ENCODE data around the gene ITGB5.

The ITGB5 gene

DNA sequence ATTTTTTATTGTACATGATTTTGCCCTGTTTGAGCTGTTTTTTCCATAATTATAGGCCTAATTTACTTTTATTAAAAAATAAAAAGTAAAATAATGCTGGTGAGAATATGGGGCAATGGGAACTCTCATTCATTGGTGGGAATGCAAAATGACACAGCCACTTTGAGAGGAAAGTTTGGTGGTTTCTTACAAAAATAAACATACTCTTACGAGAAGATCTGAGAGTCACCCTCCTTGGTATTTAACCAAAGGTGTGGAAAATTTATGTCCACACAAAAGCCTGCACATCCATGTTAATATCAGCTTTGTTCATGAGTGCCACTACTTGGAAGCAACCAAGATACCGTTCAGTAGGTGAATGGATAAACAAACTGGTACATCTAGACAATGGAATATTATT is 37.6 kb upstream of the ITGB5 start:
- H2AFZ ChIP-seq (ENCODE audit: low read depth, low read length) = no peak overlapping the region
- H3K4me1 ChIP-seq (ENCODE audit: low read length) = peaks cover 26% of the 10 kb centered on the region
- no peak overlapping the region for H3K9ac ChIP-seq (ENCODE audit: low read length)
- H3K27me3 ChIP-seq (ENCODE audit: low read depth, low read length) = peaks cover 5% of the 10 kb centered on the region
- H3K4me2 ChIP-seq (ENCODE audit: low read length) = no peak overlapping the region
- H3K27ac ChIP-seq (ENCODE audit: low read length) = no peak overlapping the region
- H4K20me1 ChIP-seq (ENCODE audit: insufficient read depth, low read length) = no peaks in the 10 kb centered on the region
- H3K79me2 ChIP-seq (ENCODE audit: low read length) = no peaks in the 10 kb centered on the region
- no peak overlapping the region for H3K4me3 ChIP-seq (ENCODE audit: low read length)
- no peaks in the 10 kb centered on the region for H3K9me3 ChIP-seq (ENCODE audit: insufficient read depth, low read length)
- TF ChIP-seq, protein P1, sequence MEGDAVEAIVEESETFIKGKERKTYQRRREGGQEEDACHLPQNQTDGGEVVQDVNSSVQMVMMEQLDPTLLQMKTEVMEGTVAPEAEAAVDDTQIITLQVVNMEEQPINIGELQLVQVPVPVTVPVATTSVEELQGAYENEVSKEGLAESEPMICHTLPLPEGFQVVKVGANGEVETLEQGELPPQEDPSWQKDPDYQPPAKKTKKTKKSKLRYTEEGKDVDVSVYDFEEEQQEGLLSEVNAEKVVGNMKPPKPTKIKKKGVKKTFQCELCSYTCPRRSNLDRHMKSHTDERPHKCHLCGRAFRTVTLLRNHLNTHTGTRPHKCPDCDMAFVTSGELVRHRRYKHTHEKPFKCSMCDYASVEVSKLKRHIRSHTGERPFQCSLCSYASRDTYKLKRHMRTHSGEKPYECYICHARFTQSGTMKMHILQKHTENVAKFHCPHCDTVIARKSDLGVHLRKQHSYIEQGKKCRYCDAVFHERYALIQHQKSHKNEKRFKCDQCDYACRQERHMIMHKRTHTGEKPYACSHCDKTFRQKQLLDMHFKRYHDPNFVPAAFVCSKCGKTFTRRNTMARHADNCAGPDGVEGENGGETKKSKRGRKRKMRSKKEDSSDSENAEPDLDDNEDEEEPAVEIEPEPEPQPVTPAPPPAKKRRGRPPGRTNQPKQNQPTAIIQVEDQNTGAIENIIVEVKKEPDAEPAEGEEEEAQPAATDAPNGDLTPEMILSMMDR (IDR thresholded peaks at IDR 0.05; ENCODE audit: low read depth, low read length) = no peak
- TF ChIP-seq EZH2phosphoT487 (IDR thresholded peaks at IDR 0.05; ENCODE audit: low read depth) = no peak
- H3K36me3 ChIP-seq (replicated peaks; ENCODE audit: low read depth, low read length) = no peaks in the 10 kb centered on the region

DNA sequence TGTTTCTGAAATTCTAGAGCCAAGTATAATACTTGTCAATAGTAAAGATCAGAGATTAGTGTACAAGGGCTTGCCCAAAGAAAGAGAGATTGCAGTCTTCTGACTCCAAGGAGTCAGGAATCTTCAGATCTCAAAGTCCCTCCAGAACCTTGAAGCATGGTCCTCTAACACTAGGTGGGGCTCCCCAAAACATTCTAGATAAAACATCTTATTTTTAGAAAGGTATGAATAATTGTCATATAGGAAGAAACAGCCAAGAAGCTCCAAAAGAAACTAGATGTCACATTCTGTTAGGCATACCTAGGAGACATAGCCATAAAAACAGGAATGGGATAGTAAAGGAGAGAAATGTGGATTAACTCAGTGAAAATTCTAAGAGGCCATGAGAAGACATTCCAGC is 36.7 kb upstream of the ITGB5 start:
- Histone ChIP-seq H2AFZ (ENCODE audit: low read depth, low read length) (no peak overlapping the region), H3K27ac (ENCODE audit: low read length) (no peak overlapping the region), H3K9me3 (ENCODE audit: insufficient read depth, low read length) (no peaks in the 10 kb centered on the region), H3K36me3 (replicated peaks; ENCODE audit: low read depth, low read length) (no peaks in the 10 kb centered on the region), H4K20me1 (ENCODE audit: insufficient read depth, low read length) (no peaks in the 10 kb centered on the region), H3K9ac (ENCODE audit: low read length) (no peak overlapping the region), H3K4me3 (ENCODE audit: low read length) (no peak overlapping the region), H3K79me2 (ENCODE audit: low read length) (no peaks in the 10 kb centered on the region), H3K27me3 (ENCODE audit: low read depth, low read length) (no peaks in the 10 kb centered on the region), H3K4me2 (ENCODE audit: low read length) (no peak overlapping the region), H3K4me1 (ENCODE audit: low read length) (peaks cover 26% of the 10 kb centered on the region)
- TF ChIP-seq EZH2phosphoT487 (IDR thresholded peaks at IDR 0.05; ENCODE audit: low read depth) = no peak
- TF ChIP-seq, protein P1 (IDR thresholded peaks at IDR 0.05; ENCODE audit: low read depth, low read length) = peak; percentile 29; the same call in 1 of the 2 replicates

DNA sequence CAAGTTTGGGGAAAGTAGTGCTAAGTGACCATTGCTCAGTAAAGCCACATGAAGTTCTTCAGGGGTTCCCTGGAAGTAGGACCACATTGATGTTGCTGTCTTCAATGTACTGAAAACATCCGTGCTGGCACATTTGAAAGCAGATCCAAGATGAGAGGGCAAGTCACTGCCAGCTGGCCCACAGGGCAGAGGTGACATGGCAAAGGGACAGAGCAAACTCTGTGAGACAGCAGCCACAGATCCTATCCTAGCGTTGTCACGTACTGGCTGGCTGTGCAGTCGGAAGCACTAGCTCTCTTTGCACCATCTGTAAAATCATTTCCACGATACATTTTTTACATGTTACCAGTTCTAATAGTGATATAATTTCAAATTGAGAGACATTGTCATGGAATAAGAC is 33.6 kb upstream of the ITGB5 start:
- H4K20me1 ChIP-seq (ENCODE audit: insufficient read depth, low read length) = no peaks in the 10 kb centered on the region
- peaks cover 3% of the 10 kb centered on the region; the same call in 1 of the 2 replicates for H3K4me1 ChIP-seq (ENCODE audit: low read length)
- H3K9me3 ChIP-seq (ENCODE audit: insufficient read depth, low read length) = no peaks in the 10 kb centered on the region
- no peak for TF ChIP-seq EZH2phosphoT487 (IDR thresholded peaks at IDR 0.05; ENCODE audit: low read depth)
- TF ChIP-seq, protein P1 (IDR thresholded peaks at IDR 0.05; ENCODE audit: low read depth, low read length) = no peak
- H3K36me3 ChIP-seq (replicated peaks; ENCODE audit: low read depth, low read length) = no peaks in the 10 kb centered on the region
- H3K4me3 ChIP-seq (ENCODE audit: low read length) = no peak overlapping the region
- H3K27me3 ChIP-seq (ENCODE audit: low read depth, low read length) = peaks cover 16% of the 10 kb centered on the region
- no peak overlapping the region for H3K4me2 ChIP-seq (ENCODE audit: low read length)
- no peak overlapping the region for H3K27ac ChIP-seq (ENCODE audit: low read length)
- H3K79me2 ChIP-seq (ENCODE audit: low read length) = no peaks in the 10 kb centered on the region
- no peak overlapping the region for H2AFZ ChIP-seq (ENCODE audit: low read depth, low read length)
- H3K9ac ChIP-seq (ENCODE audit: low read length) = no peak overlapping the region

DNA sequence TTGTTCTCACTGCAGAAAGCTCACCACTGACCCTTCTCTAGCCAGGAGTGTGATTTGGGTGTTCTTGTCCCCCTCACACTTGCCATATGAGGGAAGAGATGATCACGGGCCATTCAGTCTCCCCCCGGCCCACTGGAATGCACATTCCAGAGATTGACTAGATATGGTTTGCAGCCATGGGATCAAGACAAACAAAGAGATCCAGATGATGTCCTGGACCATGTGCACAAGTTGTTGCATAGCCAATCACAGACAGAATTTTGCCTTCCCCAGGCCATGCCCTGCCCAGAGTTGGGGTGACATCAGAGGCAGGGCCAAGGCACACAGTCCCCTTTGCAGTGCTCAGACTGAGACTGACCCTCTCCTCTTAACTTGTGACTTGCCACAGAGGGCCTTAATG is 32.6 kb upstream of the ITGB5 start:
- no peak overlapping the region for H3K9ac ChIP-seq (ENCODE audit: low read length)
- H3K4me2 ChIP-seq (ENCODE audit: low read length) = no peak overlapping the region
- no peaks in the 10 kb centered on the region for H3K79me2 ChIP-seq (ENCODE audit: low read length)
- H4K20me1 ChIP-seq (ENCODE audit: insufficient read depth, low read length) = no peaks in the 10 kb centered on the region
- H3K27ac ChIP-seq (ENCODE audit: low read length) = no peak overlapping the region
- no peak for TF ChIP-seq EZH2phosphoT487 (IDR thresholded peaks at IDR 0.05; ENCODE audit: low read depth)
- TF ChIP-seq, protein P1 (IDR thresholded peaks at IDR 0.05; ENCODE audit: low read depth, low read length) = no peak
- no peaks in the 10 kb centered on the region for H3K9me3 ChIP-seq (ENCODE audit: insufficient read depth, low read length)
- H3K4me1 ChIP-seq (ENCODE audit: low read length) = peaks cover 3% of the 10 kb centered on the region; the same call in 1 of the 2 replicates
- H3K27me3 ChIP-seq (ENCODE audit: low read depth, low read length) = peaks cover 24% of the 10 kb centered on the region
- H2AFZ ChIP-seq (ENCODE audit: low read depth, low read length) = no peak overlapping the region
- H3K4me3 ChIP-seq (ENCODE audit: low read length) = no peak overlapping the region
- H3K36me3 ChIP-seq (replicated peaks; ENCODE audit: low read depth, low read length) = no peaks in the 10 kb centered on the region
